ENCODE measurements around the gene MAP1A. TPM values are rescaled to one million over a fixed set of nuclear protein-coding genes. Genes with fewer than 3 reads are reported as not detected.

Gene MAP1A
- total and polyA plus RNA-seq, 2 donors (not counting 3 experiments of a cell fraction or from before 2014, with no cell fraction given), result 0.68 to 4.8 TPM

DNA sequence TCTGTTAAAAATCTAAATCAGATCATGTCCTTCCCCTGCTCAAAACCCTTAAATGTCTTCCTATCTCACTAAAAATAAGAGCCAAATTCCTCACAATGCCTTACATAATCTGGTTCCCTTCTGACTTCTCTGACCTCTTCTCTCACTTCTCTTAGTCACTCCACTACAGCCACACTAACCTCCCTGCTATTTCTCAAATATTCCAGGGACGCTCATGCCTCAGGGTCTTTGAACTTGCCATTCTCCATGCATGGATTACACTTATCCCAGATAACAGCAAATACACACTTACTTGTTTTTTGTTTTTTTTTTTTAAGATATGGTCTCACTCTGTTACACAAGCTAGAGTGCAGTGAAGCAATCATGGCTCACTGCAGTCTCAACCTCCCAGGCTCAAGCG lies 33.0 kb upstream of the MAP1A start:
- Histone ChIP-seq H3K9me3 (replicated peaks; ENCODE audit: control insufficient read depth, insufficient read depth, low read length) (no peaks in the 10 kb centered on the region), H3K9ac (replicated peaks; ENCODE audit: extremely low read depth, insufficient read depth, low read length) (no peak overlapping the region), H3K4me2 (ENCODE audit: insufficient read depth, low read length) (no peak overlapping the region), H2AFZ (ENCODE audit: low read depth, low read length) (no peak overlapping the region), H3K4me1 (ENCODE audit: control insufficient read depth, extremely low read depth, insufficient read depth, low read length) (peaks cover 6% of the 10 kb centered on the region), H3K79me2 (ENCODE audit: control insufficient read depth, insufficient read depth, low read length) (no peaks in the 10 kb centered on the region), H3K27me3 (ENCODE audit: control insufficient read depth in 2 of 2, insufficient read depth in 2 of 2, low read length in 2 of 2) (no peaks in the 10 kb centered on the region), H3K27ac (ENCODE audit: insufficient read depth, low read depth, low read length) (no peak overlapping the region), H3K9me1 (replicated peaks; ENCODE audit: control insufficient read depth, extremely low read depth, insufficient read depth, low read length) (no peaks in the 10 kb centered on the region), H4K20me1 (replicated peaks; ENCODE audit: control insufficient read depth, extremely low read depth, insufficient read depth, low read length) (no peaks in the 10 kb centered on the region), H3K4me3 (replicated peaks in 1 of 3; ENCODE audit: insufficient read depth in 1 of 3, low read depth in 1 of 3, low read length in 3 of 3) (no peak overlapping the region), H3K36me3 (ENCODE audit: control insufficient read depth in 2 of 2, extremely low read depth in 1 of 2, insufficient read depth in 2 of 2, low read length in 2 of 2) (peaks cover 4 to 10% of the 10 kb centered on the region in 2 experiments)
- DNase-seq (ENCODE audit: low read depth, low spot score) (no peak), FAIRE-seq (no peak)
- CTCF ChIA-PET, result interaction anchor here (1.0 to 1.5 kb wide), 3 partner anchors 26 to 30 kb away, joined by 3 to 14 read pairs (median 4); no protein-coding TSS in a partner anchor
- POLR2A ChIA-PET, result no interaction called here
- TF ChIP-seq GATA2 (IDR thresholded peaks at IDR 0.05; ENCODE audit: insufficient read depth, insufficient read length, low read depth, low read length) (no peak), MYC (IDR thresholded peaks at IDR 0.05; ENCODE audit: low read depth, low read length) (no peak), EZH2 (IDR thresholded peaks at IDR 0.05; ENCODE audit: borderline replicate concordance, low read depth, low read length, severe bottlenecking) (no peak), POLR2A (IDR thresholded peaks at IDR 0.05; ENCODE audit: low read depth, low read length) (no peak), JUN (IDR thresholded peaks at IDR 0.05; ENCODE audit: borderline replicate concordance, insufficient read depth, insufficient read length, low read depth) (no peak), POLR2AphosphoS5 (IDR thresholded peaks at IDR 0.05; ENCODE audit: insufficient read depth, low read depth, low read length) (no peak), FOS (IDR thresholded peaks at IDR 0.05; ENCODE audit: borderline replicate concordance, insufficient read depth, low read length) (no peak)
- TF ChIP-seq, protein P1, sequence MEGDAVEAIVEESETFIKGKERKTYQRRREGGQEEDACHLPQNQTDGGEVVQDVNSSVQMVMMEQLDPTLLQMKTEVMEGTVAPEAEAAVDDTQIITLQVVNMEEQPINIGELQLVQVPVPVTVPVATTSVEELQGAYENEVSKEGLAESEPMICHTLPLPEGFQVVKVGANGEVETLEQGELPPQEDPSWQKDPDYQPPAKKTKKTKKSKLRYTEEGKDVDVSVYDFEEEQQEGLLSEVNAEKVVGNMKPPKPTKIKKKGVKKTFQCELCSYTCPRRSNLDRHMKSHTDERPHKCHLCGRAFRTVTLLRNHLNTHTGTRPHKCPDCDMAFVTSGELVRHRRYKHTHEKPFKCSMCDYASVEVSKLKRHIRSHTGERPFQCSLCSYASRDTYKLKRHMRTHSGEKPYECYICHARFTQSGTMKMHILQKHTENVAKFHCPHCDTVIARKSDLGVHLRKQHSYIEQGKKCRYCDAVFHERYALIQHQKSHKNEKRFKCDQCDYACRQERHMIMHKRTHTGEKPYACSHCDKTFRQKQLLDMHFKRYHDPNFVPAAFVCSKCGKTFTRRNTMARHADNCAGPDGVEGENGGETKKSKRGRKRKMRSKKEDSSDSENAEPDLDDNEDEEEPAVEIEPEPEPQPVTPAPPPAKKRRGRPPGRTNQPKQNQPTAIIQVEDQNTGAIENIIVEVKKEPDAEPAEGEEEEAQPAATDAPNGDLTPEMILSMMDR (IDR thresholded peaks at IDR 0.05; ENCODE audit: extremely low read depth in 1 of 2, insufficient read depth in 1 of 2, low read depth in 1 of 2, low read length in 2 of 2), result no peak
- TF ChIP-seq, protein P2, sequence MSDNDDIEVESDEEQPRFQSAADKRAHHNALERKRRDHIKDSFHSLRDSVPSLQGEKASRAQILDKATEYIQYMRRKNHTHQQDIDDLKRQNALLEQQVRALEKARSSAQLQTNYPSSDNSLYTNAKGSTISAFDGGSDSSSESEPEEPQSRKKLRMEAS (IDR thresholded peaks at IDR 0.05; ENCODE audit: insufficient read depth, insufficient read length), result no peak
- intact Hi-C loops (cut with micrococcal nuclease) (no loop called here), dilution Hi-C loops (cut with MboI; ENCODE audit: extremely low pct_ligation_motif_present, low sequenced_read_pairs) (no loop called here)
- BruUV-seq (replicated peaks), result no TSS peak

Data from endothelial cell of umbilical vein (primary cell).